Mesothelial cell of epicardium (in vitro differentiated cells): ENCODE data around the gene CCL2. TPM values are rescaled to one million over a fixed set of nuclear protein-coding genes. Genes with fewer than 3 reads are reported as not detected.

ENCODE experiments used
- DNase-seq, 2 experiments: peaks; one replicate each; pipeline ENCODE4 v3.0.0; 2021; ENCODE audit warnings: low spot score in 2 of 2; ENCODE audit not compliant: unreplicated experiment in 2 of 2
- H3K27ac Mint-ChIP-seq: 2 replicates; pipeline ENCODE4 v1.8.0; 2021; ENCODE audit warnings: mixed read lengths
- H3K27me3 Mint-ChIP-seq: 2 replicates; pipeline ENCODE4 v1.8.0; 2021; ENCODE audit warnings: low read depth, mixed read lengths
- H3K36me3 Mint-ChIP-seq: 2 replicates; pipeline ENCODE4 v1.8.0; 2021; ENCODE audit warnings: mixed read lengths
- H3K4me1 Mint-ChIP-seq: 2 replicates; pipeline ENCODE4 v1.8.0; 2021; ENCODE audit warnings: mixed read lengths
- H3K4me3 Mint-ChIP-seq: 2 replicates; pipeline ENCODE4 v1.8.0; 2021; ENCODE audit warnings: mild to moderate bottlenecking, moderate library complexity, mixed read lengths
- H3K9me3 Mint-ChIP-seq: 2 replicates; pipeline ENCODE4 v1.8.0; 2021; ENCODE audit warnings: mixed read lengths
- CTCF ChIP-seq: fragments of 200-600 bp; sonication (generic); IDR thresholded peaks from one replicate; pipeline ENCODE4 v1.5.0; 2021; ENCODE audit warnings: antibody characterized with exemption; ENCODE audit not compliant: unreplicated experiment
- total RNA-seq: library from RNA; stranded (reverse); gene quantifications from 3 replicates; pipeline ENCODE4 v1.2.1, GENCODE V29; 2021

The CCL2 gene
- total RNA-seq, 1 donor from 2014 or later = 53.5 TPM

DNA sequence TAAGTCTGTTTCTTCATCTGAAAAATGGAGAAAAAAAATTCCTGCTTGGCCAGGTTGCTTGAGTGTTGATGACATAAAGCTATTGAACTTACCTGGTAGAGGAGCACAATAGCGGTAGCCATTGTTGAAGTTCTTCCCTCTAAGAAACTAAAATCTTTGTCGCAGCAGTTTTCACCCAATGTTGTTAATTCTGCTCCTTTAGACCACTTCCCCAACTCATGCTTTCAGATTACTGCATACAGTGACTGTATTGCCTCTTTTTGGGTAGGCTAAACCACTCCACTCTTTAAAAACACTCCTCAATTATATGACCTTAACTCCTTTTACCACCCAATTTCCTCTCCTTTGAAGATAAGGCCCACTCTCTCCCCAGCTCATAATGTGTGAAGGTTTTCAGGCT, 35.7 kb upstream of the CCL2 start:
- Mint-ChIP-seq H3K4me3 (no peak overlapping the region), H3K27me3 (peaks cover 31% of the 10 kb centered on the region), H3K9me3 (peaks cover 10% of the 10 kb centered on the region), H3K27ac (no peak overlapping the region), H3K4me1 (no peaks in the 10 kb centered on the region), H3K36me3 (no peaks in the 10 kb centered on the region)
- no peak for TF ChIP-seq CTCF
- no peak for DNase-seq

DNA sequence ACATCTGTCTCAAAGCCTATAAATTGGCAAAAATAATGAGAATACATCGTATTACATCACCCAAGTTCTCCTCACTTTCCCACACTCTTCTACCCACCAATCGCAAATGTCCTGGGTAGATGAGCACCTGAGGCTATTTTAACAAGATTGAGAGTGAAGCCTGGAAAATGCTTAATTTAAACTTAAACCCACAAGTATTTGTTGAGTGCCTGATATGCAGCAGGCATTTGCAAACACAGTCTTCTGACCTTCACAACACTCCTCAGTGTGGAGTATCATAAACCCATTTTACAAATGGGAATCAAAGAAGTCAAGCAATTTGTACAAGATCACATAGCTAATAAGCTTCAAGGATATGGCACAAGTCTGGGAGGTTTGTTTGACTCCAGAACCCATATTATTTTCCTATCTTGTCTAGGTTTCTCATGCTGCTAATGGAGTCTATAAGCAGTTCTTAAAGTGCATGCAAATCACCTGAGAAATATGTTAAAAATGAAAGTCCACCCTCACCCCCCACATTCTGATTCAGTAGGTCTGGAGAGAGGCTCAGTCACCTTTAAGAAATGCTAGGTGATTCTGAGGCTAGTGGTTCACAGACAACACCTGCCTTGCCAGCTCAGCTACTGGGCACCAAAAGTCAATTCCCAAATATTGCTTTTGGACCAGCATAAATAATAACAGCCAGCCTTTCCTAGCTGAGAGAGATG, 34.9 kb upstream of the CCL2 start:
- Mint-ChIP-seq H3K27me3 (peaks cover 33% of the 10 kb centered on the region), H3K9me3 (peaks cover 7% of the 10 kb centered on the region), H3K36me3 (no peaks in the 10 kb centered on the region), H3K4me3 (no peak overlapping the region), H3K27ac (no peak overlapping the region), H3K4me1 (no peaks in the 10 kb centered on the region)
- no peak for TF ChIP-seq CTCF
- DNase-seq = no peak

DNA sequence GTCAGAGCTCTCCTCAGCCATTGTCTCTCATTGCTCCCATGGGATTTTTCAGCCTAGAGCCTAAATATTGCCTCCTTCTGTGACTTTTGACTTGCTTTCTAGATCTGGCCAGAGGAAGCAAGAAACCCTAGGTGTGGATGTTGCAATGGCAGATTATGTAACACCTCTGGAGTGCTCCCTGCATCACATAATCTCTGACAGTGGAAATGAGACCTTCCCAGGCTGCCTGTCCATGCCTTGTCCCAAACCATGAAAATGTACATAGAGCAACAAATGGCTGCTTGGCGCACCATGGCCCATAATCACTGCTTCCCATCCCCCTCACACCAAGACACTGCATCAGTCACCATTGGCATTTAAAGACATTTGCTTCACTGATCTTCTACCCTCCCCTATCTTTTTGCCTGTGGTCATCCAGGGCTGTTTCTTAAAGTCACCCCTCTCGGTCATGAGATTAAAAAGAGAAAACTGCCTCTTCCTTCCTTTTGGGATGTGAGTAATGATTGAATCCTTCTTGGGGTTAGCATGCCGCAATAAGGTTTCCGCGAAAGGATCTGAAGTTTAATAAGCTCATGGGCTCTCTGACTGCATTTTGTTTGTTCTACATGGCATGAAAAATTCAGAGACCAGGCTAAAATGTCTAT, 34.2 kb upstream of the CCL2 start:
- H3K27ac Mint-ChIP-seq = no peak overlapping the region
- H3K27me3 Mint-ChIP-seq = peaks cover 33% of the 10 kb centered on the region
- no peaks in the 10 kb centered on the region for H3K36me3 Mint-ChIP-seq
- no peak for TF ChIP-seq CTCF
- no peak overlapping the region for H3K4me3 Mint-ChIP-seq
- no peak for DNase-seq
- H3K4me1 Mint-ChIP-seq = no peaks in the 10 kb centered on the region
- peaks cover 7% of the 10 kb centered on the region for H3K9me3 Mint-ChIP-seq

GRCh38 chr17:34221411-34221810, 33.7 kb upstream of the CCL2 start:
- peaks cover 2% of the 10 kb centered on the region for H3K9me3 Mint-ChIP-seq
- no peak for DNase-seq
- H3K27me3 Mint-ChIP-seq = peaks cover 33% of the 10 kb centered on the region
- H3K4me3 Mint-ChIP-seq = no peak overlapping the region
- H3K36me3 Mint-ChIP-seq = no peaks in the 10 kb centered on the region
- TF ChIP-seq CTCF = no peak
- H3K27ac Mint-ChIP-seq = no peak overlapping the region
- no peaks in the 10 kb centered on the region for H3K4me1 Mint-ChIP-seq

DNA sequence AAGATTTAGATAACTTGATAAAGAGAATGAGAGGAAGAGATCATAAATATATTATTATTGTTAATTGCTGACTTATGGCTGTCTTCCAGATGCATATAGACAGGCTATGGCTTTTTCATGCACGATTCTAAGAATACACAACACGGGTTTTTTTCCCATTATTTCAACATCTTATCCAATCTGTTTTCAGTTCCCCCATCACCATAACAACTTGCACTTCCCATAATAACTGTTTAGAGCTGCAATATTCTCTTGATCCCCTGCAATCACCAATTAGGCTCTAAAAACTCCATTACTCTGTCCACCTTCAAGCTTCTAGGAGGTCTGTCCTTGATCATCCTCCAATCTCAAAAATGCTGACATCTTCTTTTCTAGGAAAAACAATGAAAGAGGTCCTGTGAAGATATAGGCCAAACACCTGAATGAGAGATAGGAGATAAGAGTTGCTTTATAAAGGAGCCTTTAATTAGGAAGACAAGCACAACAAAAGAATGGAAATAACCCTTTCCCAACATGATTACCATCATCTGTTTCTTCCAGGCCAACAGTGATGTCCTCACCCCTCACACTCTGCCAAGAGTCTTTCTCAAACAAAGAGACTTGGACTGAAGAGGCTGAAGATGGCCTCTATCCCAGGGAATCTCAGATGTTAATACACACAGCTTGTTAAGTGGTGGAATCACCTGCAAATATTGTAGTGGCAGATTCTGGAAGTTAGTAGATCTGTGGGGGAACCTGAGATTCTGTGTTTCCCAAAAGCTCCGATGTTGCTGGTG, 32.2 kb upstream of the CCL2 start:
- Mint-ChIP-seq H3K4me1 (peaks cover 3% of the 10 kb centered on the region), H3K9me3 (no peaks in the 10 kb centered on the region), H3K4me3 (no peak overlapping the region), H3K36me3 (no peaks in the 10 kb centered on the region), H3K27me3 (peaks cover 33% of the 10 kb centered on the region), H3K27ac (no peak overlapping the region)
- no peak for TF ChIP-seq CTCF
- no peak for DNase-seq
